OCI-LY3 (cell line): Measurements from ENCODE around the gene ATP8A2.
A peak's percentile ranks its signal among the peaks of the same experiment; 100 is the strongest.

Experiments
- H2AFZ ChIP-seq: fragments of 200-600, 300-600 bp; shearing (Covaris generic); 2 replicates; pipeline ENCODE4 v1.6.0; 2014; ENCODE audit warnings: antibody characterized with exemption, low read depth, low read length
- H3K27ac ChIP-seq: fragments of 200-600, 300-600 bp; sonication (generic); 2 replicates; pipeline ENCODE4 v1.5.1; 2014; ENCODE audit warnings: mild to moderate bottlenecking, low read length, moderate library complexity, mixed read lengths
- H3K27me3 ChIP-seq: fragments of 200-600, 300-600 bp; sonication (generic); 2 replicates; pipeline ENCODE4 v1.6.1; 2014; ENCODE audit warnings: low read depth, low read length, mixed read lengths
- H3K36me3 ChIP-seq: fragments of 200-600, 300-600 bp; sonication (generic); replicated peaks from 2 replicates; pipeline ENCODE3; 2014; ENCODE audit warnings: low read depth, low read length, mixed read lengths
- H3K4me1 ChIP-seq: fragments of 300-600, 200-600 bp; sonication (generic); 2 replicates; pipeline ENCODE4 v1.6.1; 2014; ENCODE audit warnings: low read length, mixed read lengths
- H3K4me2 ChIP-seq: fragments of 200-600, 300-600 bp; sonication (generic); 2 replicates; pipeline ENCODE4 v1.6.1; 2014; ENCODE audit warnings: low read length, mixed read lengths
- H3K4me3 ChIP-seq: fragments of 300-600, 200-600 bp; sonication (generic); 2 replicates; pipeline ENCODE4 v1.5.1; 2014; ENCODE audit warnings: antibody characterized with exemption, mild to moderate bottlenecking, low read length, moderate library complexity
- H3K79me2 ChIP-seq: fragments of 300-600, 200-600 bp; shearing (Covaris generic); 2 replicates; pipeline ENCODE4 v1.6.1; 2014; ENCODE audit warnings: mild to moderate bottlenecking, low read length, mixed read lengths
- H3K9ac ChIP-seq: fragments of 300-600, 200-600 bp; shearing (Covaris generic); 2 replicates; pipeline ENCODE4 v1.6.0; 2014; ENCODE audit warnings: mild to moderate bottlenecking, low read length, moderate library complexity
- H3K9me3 ChIP-seq: fragments of 200-600, 300-600 bp; shearing (Covaris generic); 2 replicates; pipeline ENCODE4 v1.6.1; 2014; ENCODE audit warnings: low read length, mixed read lengths; ENCODE audit not compliant: insufficient read depth
- H4K20me1 ChIP-seq: fragments of 200-600, 300-600 bp; sonication (generic); 2 replicates; pipeline ENCODE4 v1.6.1; 2016; ENCODE audit warnings: low read length, mixed read lengths; ENCODE audit not compliant: insufficient read depth
- CTCF ChIP-seq: fragments of 200-600, 300-600 bp; sonication (generic); IDR thresholded peaks from 2 replicates; pipeline ENCODE4 v1.5.1; 2014; ENCODE audit warnings: antibody characterized with exemption, low read length, low read depth
- EZH2phosphoT487 ChIP-seq: fragments of 200-600 bp; shearing (Covaris generic); IDR thresholded peaks from 2 replicates; pipeline ENCODE4 v1.6.1; 2018; ENCODE audit warnings: antibody characterized with exemption, mixed run types, low read depth

The ATP8A2 gene

GRCh38 chr13:25525884-25526283, 154.1 kb downstream of the ATP8A2 start:
- Histone ChIP-seq H4K20me1 (no peaks in the 10 kb centered on the region), H2AFZ (no peak overlapping the region), H3K79me2 (no peaks in the 10 kb centered on the region), H3K4me2 (0 out of 2 replicates have a peak overlapping the region, but pooled peaks have one; percentile 0), H3K27me3 (peaks cover 30% of the 10 kb centered on the region), H3K4me3 (no peak overlapping the region), H3K9me3 (peaks cover 16% of the 10 kb centered on the region), H3K27ac (0 out of 2 replicates have a peak overlapping the region, but pooled peaks have one; percentile 3), H3K36me3 (no peaks in the 10 kb centered on the region), H3K9ac (no peak overlapping the region), H3K4me1 (peaks cover 11% of the 10 kb centered on the region)
- TF ChIP-seq EZH2phosphoT487 (0 out of 2 replicates have a peak, but pooled peaks have one; percentile 48), CTCF (no peak)

GRCh38 chr13:25528266-25528665, 156.5 kb downstream of the ATP8A2 start:
- H3K79me2 ChIP-seq = no peaks in the 10 kb centered on the region

GRCh38 chr13:25529425-25529824, 157.7 kb downstream of the ATP8A2 start:
- no peaks in the 10 kb centered on the region for H3K36me3 ChIP-seq
- no peaks in the 10 kb centered on the region for H3K79me2 ChIP-seq
- peaks cover 16% of the 10 kb centered on the region for H3K9me3 ChIP-seq
- no peak overlapping the region for H3K27ac ChIP-seq
- H3K9ac ChIP-seq = no peak overlapping the region
- H3K27me3 ChIP-seq = peaks cover 43% of the 10 kb centered on the region
- no peak overlapping the region for H2AFZ ChIP-seq
- H3K4me2 ChIP-seq = no peak overlapping the region
- H4K20me1 ChIP-seq = no peaks in the 10 kb centered on the region
- H3K4me1 ChIP-seq = peaks cover 11% of the 10 kb centered on the region
- no peak for TF ChIP-seq CTCF
- TF ChIP-seq EZH2phosphoT487 = no peak
- no peak overlapping the region for H3K4me3 ChIP-seq

More at GRCh38 chr13:25528266-25528665, 156.5 kb downstream of the ATP8A2 start:
- TF ChIP-seq EZH2phosphoT487 (no peak), CTCF (no peak)
- peaks cover 31% of the 10 kb centered on the region for H3K27me3 ChIP-seq
- no peak overlapping the region for H3K4me3 ChIP-seq
- H3K4me1 ChIP-seq = peaks cover 11% of the 10 kb centered on the region
- H3K9ac ChIP-seq = no peak overlapping the region
- H4K20me1 ChIP-seq = no peaks in the 10 kb centered on the region
- H2AFZ ChIP-seq = no peak overlapping the region
- no peak overlapping the region for H3K27ac ChIP-seq
- no peaks in the 10 kb centered on the region for H3K36me3 ChIP-seq
- peaks cover 16% of the 10 kb centered on the region for H3K9me3 ChIP-seq
- H3K4me2 ChIP-seq = no peak overlapping the region

- Histone ChIP-seq H3K27ac (no peak overlapping the region), H2AFZ (no peak overlapping the region), H4K20me1 (no peaks in the 10 kb centered on the region), H3K4me1 (peaks cover 11% of the 10 kb centered on the region), H3K9me3 (no peaks in the 10 kb centered on the region), H3K36me3 (no peaks in the 10 kb centered on the region), H3K4me2 (no peak overlapping the region), H3K27me3 (peaks cover 20% of the 10 kb centered on the region), H3K79me2 (no peaks in the 10 kb centered on the region), H3K9ac (no peak overlapping the region), H3K4me3 (no peak overlapping the region)
- no peak for TF ChIP-seq EZH2phosphoT487
- TF ChIP-seq CTCF = no peak
These were observed 166.5 kb downstream of the ATP8A2 start for GRCh38 chr13:25538276-25538675.
